ENCODE measurements around the gene RPH3AL.
A peak's percentile ranks its signal among the peaks of the same experiment; 100 is the strongest.
"Not testable (repeated sequence)": the region's sequence is repeated elsewhere in the genome, so short reads cannot be mapped to it uniquely, and the experiment has no call there.

The RPH3AL gene

GRCh38 chr17:376936-377863 is 24.6 kb upstream of the RPH3AL start:
- TF ChIP-seq, protein P1, sequence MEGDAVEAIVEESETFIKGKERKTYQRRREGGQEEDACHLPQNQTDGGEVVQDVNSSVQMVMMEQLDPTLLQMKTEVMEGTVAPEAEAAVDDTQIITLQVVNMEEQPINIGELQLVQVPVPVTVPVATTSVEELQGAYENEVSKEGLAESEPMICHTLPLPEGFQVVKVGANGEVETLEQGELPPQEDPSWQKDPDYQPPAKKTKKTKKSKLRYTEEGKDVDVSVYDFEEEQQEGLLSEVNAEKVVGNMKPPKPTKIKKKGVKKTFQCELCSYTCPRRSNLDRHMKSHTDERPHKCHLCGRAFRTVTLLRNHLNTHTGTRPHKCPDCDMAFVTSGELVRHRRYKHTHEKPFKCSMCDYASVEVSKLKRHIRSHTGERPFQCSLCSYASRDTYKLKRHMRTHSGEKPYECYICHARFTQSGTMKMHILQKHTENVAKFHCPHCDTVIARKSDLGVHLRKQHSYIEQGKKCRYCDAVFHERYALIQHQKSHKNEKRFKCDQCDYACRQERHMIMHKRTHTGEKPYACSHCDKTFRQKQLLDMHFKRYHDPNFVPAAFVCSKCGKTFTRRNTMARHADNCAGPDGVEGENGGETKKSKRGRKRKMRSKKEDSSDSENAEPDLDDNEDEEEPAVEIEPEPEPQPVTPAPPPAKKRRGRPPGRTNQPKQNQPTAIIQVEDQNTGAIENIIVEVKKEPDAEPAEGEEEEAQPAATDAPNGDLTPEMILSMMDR (IDR thresholded peaks at IDR 0.05; ENCODE audit: low read depth, low read length): no peak
- TF ChIP-seq MYC (IDR thresholded peaks at IDR 0.05; ENCODE audit: low read depth, low read length) (no peak), POLR2A (IDR thresholded peaks at IDR 0.05; ENCODE audit: extremely low read depth, insufficient read length) (no peak), MAX (IDR thresholded peaks at IDR 0.05; ENCODE audit: low read depth, low read length) (no peak)
- H3K4me3 ChIP-seq (ENCODE audit: low read depth, low read length): no peak overlapping the region
- DNase-seq (ENCODE audit: low read depth): peak; percentile 33

- DNase-seq (ENCODE audit: low read depth): no peak
- no peak overlapping the region for H3K4me3 ChIP-seq (ENCODE audit: low read depth, low read length)
- TF ChIP-seq MAX (IDR thresholded peaks at IDR 0.05; ENCODE audit: low read depth, low read length) (no peak), POLR2A (IDR thresholded peaks at IDR 0.05; ENCODE audit: extremely low read depth, insufficient read length) (no peak), MYC (IDR thresholded peaks at IDR 0.05; ENCODE audit: low read depth, low read length) (no peak)
- TF ChIP-seq, protein P1 (IDR thresholded peaks at IDR 0.05; ENCODE audit: low read depth, low read length): no peak
Observed at GRCh38 chr17:373613-374230, 21.1 kb upstream of the RPH3AL start.

GRCh38 chr17:372157-373152 is 19.8 kb upstream of the RPH3AL start:
- no peak for DNase-seq (ENCODE audit: low read depth)
- no peak overlapping the region for H3K4me3 ChIP-seq (ENCODE audit: low read depth, low read length)
- TF ChIP-seq POLR2A (IDR thresholded peaks at IDR 0.05; ENCODE audit: extremely low read depth, insufficient read length): no peak
- TF ChIP-seq MAX (IDR thresholded peaks at IDR 0.05; ENCODE audit: low read depth, low read length): no peak
- TF ChIP-seq, protein P1 (IDR thresholded peaks at IDR 0.05; ENCODE audit: low read depth, low read length): no peak
- TF ChIP-seq MYC (IDR thresholded peaks at IDR 0.05; ENCODE audit: low read depth, low read length): no peak

- no peak for DNase-seq (ENCODE audit: low read depth)
- TF ChIP-seq, protein P1 (IDR thresholded peaks at IDR 0.05; ENCODE audit: low read depth, low read length): no peak
- H3K4me3 ChIP-seq (ENCODE audit: low read depth, low read length): no peak overlapping the region
Observed at GRCh38 chr17:371583-371982, 19.0 kb upstream of the RPH3AL start.

GRCh38 chr17:367656-368055 is 15.0 kb upstream of the RPH3AL start:
- not testable (repeated sequence) for DNase-seq (ENCODE audit: low read depth); H3K4me3 ChIP-seq (ENCODE audit: low read depth, low read length)

- H3K4me3 ChIP-seq (ENCODE audit: low read depth, low read length): not testable (repeated sequence)
Observed at GRCh38 chr17:366657-367615, 14.3 kb upstream of the RPH3AL start.

More at GRCh38 chr17:366657-367615, 14.3 kb upstream of the RPH3AL start:
- peak; percentile 30 for DNase-seq (ENCODE audit: low read depth)

All from NB4 (cell line).